ENCODE measurements around the gene OR2A1.
"Not testable (repeated sequence)": the region's sequence is repeated elsewhere in the genome, so short reads cannot be mapped to it uniquely, and the experiment has no call there.

The OR2A1 gene

GRCh38 chr7:144287171-144287784 is 24.9 kb upstream of the OR2A1 start:
- not testable (repeated sequence) for H3K36me3 ChIP-seq (ENCODE audit: insufficient read depth, low read length); H3K27me3 ChIP-seq (ENCODE audit: insufficient read depth, low read length); H3F3A ChIP-seq (ENCODE audit: insufficient read depth, low read length); H3K27ac ChIP-seq (ENCODE audit: low read depth, low read length, poor library complexity, severe bottlenecking); H2AFZ ChIP-seq (ENCODE audit: low read length); H3K79me2 ChIP-seq (ENCODE audit: insufficient read depth, low read length); H3K4me2 ChIP-seq (ENCODE audit: low read length); H3K9me3 ChIP-seq (ENCODE audit: low read length); H3K9ac ChIP-seq (ENCODE audit: low read length); H3K4me3 ChIP-seq (ENCODE audit: low read depth, low read length, poor library complexity, severe bottlenecking); H4K20me1 ChIP-seq (ENCODE audit: insufficient read depth, low read length); H3K9me2 ChIP-seq (ENCODE audit: low read depth, low read length); H3K4me1 ChIP-seq (ENCODE audit: insufficient read depth, low read length, severe bottlenecking)

DNA sequence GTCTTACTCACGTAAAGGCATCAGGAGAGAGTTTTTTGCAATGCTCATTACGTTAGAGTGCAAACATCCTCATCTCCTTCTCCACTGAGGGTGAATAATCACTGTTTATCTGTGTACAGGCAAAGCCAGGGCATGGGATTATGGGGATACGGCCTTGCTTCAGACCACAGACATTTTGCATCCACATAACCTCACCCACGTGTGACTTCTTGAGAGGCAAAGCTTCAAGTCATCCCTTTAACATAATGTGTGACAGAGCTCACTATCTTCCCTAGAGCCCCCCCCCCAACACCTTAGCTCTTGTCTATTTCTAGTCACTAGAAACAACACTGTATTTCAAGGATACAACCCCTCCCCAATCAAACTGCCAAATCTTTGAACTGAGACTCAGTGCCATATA is 20.6 kb upstream of the OR2A1 start:
- not testable (repeated sequence) for H3K4me1 ChIP-seq (ENCODE audit: insufficient read depth, low read length, severe bottlenecking); H3K9me3 ChIP-seq (ENCODE audit: low read length); H3K9me2 ChIP-seq (ENCODE audit: low read depth, low read length); H3K9ac ChIP-seq (ENCODE audit: low read length); H4K20me1 ChIP-seq (ENCODE audit: insufficient read depth, low read length); H3K4me2 ChIP-seq (ENCODE audit: low read length); H3K79me2 ChIP-seq (ENCODE audit: insufficient read depth, low read length); H3K4me3 ChIP-seq (ENCODE audit: low read depth, low read length, poor library complexity, severe bottlenecking); H3K27me3 ChIP-seq (ENCODE audit: insufficient read depth, low read length); H3K27ac ChIP-seq (ENCODE audit: low read depth, low read length, poor library complexity, severe bottlenecking); H3F3A ChIP-seq (ENCODE audit: insufficient read depth, low read length); H2AFZ ChIP-seq (ENCODE audit: low read length); H3K36me3 ChIP-seq (ENCODE audit: insufficient read depth, low read length)

DNA sequence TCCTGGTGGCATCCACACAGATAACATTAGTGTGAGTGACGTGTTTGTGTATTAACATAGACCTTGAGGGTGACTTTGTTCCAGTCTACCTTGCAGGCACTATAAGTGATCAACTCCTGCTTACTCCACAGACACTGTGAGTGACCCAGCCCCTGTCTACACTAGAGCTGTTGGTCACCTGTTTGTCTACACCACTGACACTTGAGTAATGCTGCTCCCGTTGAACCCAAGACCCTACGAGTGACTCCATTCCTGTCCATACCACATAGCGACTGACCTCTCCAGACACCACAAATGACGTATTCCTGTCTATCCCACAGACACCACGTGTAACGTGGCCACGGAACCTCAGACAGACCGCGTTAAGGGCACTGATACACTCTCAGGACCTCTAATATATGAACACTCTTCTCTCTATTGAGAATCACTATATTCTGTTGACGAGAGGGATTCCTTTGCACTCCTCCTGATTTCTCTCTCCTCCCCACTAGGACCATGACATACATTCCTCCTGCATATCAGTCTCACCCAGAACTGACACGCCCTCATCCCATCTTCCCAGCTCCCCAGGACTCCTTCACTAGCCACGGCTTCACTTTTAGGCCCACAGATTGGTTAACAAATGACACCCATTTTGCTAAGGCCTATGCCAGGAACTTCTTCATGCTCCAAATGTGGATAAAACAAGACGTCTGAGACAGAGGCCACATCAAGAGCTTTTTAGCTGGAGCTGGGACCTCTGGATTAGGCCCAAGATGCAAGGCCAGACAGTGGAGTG is 19.6 kb upstream of the OR2A1 start:
- H3K27ac ChIP-seq (ENCODE audit: low read depth, low read length, poor library complexity, severe bottlenecking); H3K4me2 ChIP-seq (ENCODE audit: low read length); H3K79me2 ChIP-seq (ENCODE audit: insufficient read depth, low read length); H4K20me1 ChIP-seq (ENCODE audit: insufficient read depth, low read length); H3K36me3 ChIP-seq (ENCODE audit: insufficient read depth, low read length); H3K4me3 ChIP-seq (ENCODE audit: low read depth, low read length, poor library complexity, severe bottlenecking); H3K9me3 ChIP-seq (ENCODE audit: low read length); H2AFZ ChIP-seq (ENCODE audit: low read length); H3K27me3 ChIP-seq (ENCODE audit: insufficient read depth, low read length); H3F3A ChIP-seq (ENCODE audit: insufficient read depth, low read length); H3K4me1 ChIP-seq (ENCODE audit: insufficient read depth, low read length, severe bottlenecking); H3K9ac ChIP-seq (ENCODE audit: low read length); H3K9me2 ChIP-seq (ENCODE audit: low read depth, low read length): not testable (repeated sequence)

DNA sequence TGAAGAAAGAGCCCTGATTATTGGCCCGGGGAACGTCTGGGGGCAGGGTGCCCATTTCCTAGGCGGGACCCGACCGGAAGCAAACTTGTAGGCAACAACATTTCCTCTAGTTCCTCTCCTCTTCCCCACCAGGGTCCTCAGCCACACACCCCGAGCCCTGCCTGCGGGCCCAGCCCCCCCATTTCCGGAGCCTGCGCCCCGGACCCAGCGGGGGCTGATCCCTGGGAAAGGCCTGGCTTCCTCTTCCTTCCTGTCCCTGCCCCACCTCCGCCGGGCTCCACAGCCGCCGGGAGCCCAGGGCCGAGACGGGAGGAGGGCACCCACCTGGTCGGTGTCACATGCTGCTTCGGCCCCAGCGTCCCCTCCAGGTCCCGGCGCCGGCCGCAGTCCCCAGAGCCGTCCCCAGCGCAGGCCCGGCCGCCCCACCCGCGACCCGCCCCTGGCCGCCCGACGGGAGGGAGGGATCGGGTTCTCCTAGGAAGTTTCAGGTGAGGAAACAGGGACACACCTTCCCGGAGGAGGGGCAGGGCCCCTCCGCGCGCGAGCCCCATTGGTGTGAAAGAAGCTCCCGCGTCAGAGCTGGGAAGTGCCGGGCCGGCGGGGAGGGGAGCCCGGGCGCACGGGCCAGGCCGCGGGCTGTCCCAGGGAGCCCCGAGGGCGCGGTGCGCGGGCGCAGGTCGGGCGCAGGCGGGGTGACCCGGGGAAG is 18.3 kb upstream of the OR2A1 start:
- H3K4me1 ChIP-seq (ENCODE audit: insufficient read depth, low read length, severe bottlenecking); H3K4me3 ChIP-seq (ENCODE audit: low read depth, low read length, poor library complexity, severe bottlenecking); H3K79me2 ChIP-seq (ENCODE audit: insufficient read depth, low read length); H3K4me2 ChIP-seq (ENCODE audit: low read length); H3K9me3 ChIP-seq (ENCODE audit: low read length); H4K20me1 ChIP-seq (ENCODE audit: insufficient read depth, low read length); H3K27ac ChIP-seq (ENCODE audit: low read depth, low read length, poor library complexity, severe bottlenecking); H3K36me3 ChIP-seq (ENCODE audit: insufficient read depth, low read length); H3K9ac ChIP-seq (ENCODE audit: low read length); H3K27me3 ChIP-seq (ENCODE audit: insufficient read depth, low read length); H3F3A ChIP-seq (ENCODE audit: insufficient read depth, low read length); H3K9me2 ChIP-seq (ENCODE audit: low read depth, low read length); H2AFZ ChIP-seq (ENCODE audit: low read length): not testable (repeated sequence)

DNA sequence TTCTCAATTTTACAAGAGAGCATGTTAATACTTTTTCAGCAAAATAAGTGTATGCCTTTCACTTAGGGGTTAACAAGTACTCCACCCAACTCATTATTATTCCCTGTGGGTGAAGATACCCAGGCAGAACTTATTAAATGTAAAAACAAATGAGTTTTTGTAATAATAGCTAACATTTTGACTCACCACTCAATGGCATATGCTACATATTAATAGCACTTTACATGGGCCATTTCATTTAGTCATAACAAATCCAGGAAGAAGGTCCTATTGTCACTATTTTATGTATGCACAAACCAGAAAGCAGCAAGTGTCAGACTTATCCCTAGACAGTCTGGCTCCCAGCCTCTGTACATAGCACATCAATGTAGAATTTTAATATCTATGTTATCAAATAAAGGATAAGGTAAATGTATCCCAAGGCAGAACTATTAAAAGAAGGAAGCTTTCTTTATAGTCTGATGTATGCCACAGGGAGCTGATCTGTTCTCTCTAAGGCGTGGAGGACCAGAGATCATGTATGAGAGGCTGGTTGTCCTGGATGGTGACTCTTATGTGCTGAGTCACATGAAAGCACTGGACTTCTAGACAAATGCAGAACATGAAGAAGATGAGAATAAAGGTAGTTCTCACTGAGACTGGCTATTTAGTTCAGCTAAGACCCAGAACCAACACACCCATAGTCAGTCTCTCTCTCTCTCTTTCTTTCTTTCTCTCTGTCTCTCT is 9.5 kb upstream of the OR2A1 start:
- H3K4me2 ChIP-seq (ENCODE audit: low read length); H3K36me3 ChIP-seq (ENCODE audit: insufficient read depth, low read length); H3K9ac ChIP-seq (ENCODE audit: low read length); H3F3A ChIP-seq (ENCODE audit: insufficient read depth, low read length); H2AFZ ChIP-seq (ENCODE audit: low read length); H3K27ac ChIP-seq (ENCODE audit: low read depth, low read length, poor library complexity, severe bottlenecking); H3K9me3 ChIP-seq (ENCODE audit: low read length); H3K27me3 ChIP-seq (ENCODE audit: insufficient read depth, low read length); H3K9me2 ChIP-seq (ENCODE audit: low read depth, low read length); H4K20me1 ChIP-seq (ENCODE audit: insufficient read depth, low read length); H3K4me3 ChIP-seq (ENCODE audit: low read depth, low read length, poor library complexity, severe bottlenecking); H3K79me2 ChIP-seq (ENCODE audit: insufficient read depth, low read length); H3K4me1 ChIP-seq (ENCODE audit: insufficient read depth, low read length, severe bottlenecking): not testable (repeated sequence)

- H3K4me2 ChIP-seq (ENCODE audit: low read length); H3K9ac ChIP-seq (ENCODE audit: low read length); H3K27ac ChIP-seq (ENCODE audit: low read depth, low read length, poor library complexity, severe bottlenecking); H4K20me1 ChIP-seq (ENCODE audit: insufficient read depth, low read length); H2AFZ ChIP-seq (ENCODE audit: low read length); H3K27me3 ChIP-seq (ENCODE audit: insufficient read depth, low read length); H3K36me3 ChIP-seq (ENCODE audit: insufficient read depth, low read length); H3K9me2 ChIP-seq (ENCODE audit: low read depth, low read length); H3K4me3 ChIP-seq (ENCODE audit: low read depth, low read length, poor library complexity, severe bottlenecking); H3K79me2 ChIP-seq (ENCODE audit: insufficient read depth, low read length); H3K4me1 ChIP-seq (ENCODE audit: insufficient read depth, low read length, severe bottlenecking); H3F3A ChIP-seq (ENCODE audit: insufficient read depth, low read length); H3K9me3 ChIP-seq (ENCODE audit: low read length): not testable (repeated sequence)
Measured at GRCh38 chr7:144303607-144304006, 8.6 kb upstream of the OR2A1 start.

GRCh38 chr7:144305156-144305555 is 7.1 kb upstream of the OR2A1 start:
- H3K9me2 ChIP-seq (ENCODE audit: low read depth, low read length); H3K9ac ChIP-seq (ENCODE audit: low read length); H2AFZ ChIP-seq (ENCODE audit: low read length); H3K36me3 ChIP-seq (ENCODE audit: insufficient read depth, low read length); H3K79me2 ChIP-seq (ENCODE audit: insufficient read depth, low read length); H3K9me3 ChIP-seq (ENCODE audit: low read length); H3K27ac ChIP-seq (ENCODE audit: low read depth, low read length, poor library complexity, severe bottlenecking); H3K4me3 ChIP-seq (ENCODE audit: low read depth, low read length, poor library complexity, severe bottlenecking); H4K20me1 ChIP-seq (ENCODE audit: insufficient read depth, low read length); H3K4me2 ChIP-seq (ENCODE audit: low read length); H3K27me3 ChIP-seq (ENCODE audit: insufficient read depth, low read length); H3K4me1 ChIP-seq (ENCODE audit: insufficient read depth, low read length, severe bottlenecking); H3F3A ChIP-seq (ENCODE audit: insufficient read depth, low read length): not testable (repeated sequence)
